GM04504 (cell line): Measurements from ENCODE around the gene EPM2AIP1.
"Not testable (repeated sequence)": the region's sequence is repeated elsewhere in the genome, so short reads cannot be mapped to it uniquely, and the experiment has no call there.

Experiments used
- DNase-seq: peaks from one replicate; pipeline ENCODE4 v3.0.0-alpha.2; 2012; ENCODE audit warnings: low read depth

Gene EPM2AIP1

DNA sequence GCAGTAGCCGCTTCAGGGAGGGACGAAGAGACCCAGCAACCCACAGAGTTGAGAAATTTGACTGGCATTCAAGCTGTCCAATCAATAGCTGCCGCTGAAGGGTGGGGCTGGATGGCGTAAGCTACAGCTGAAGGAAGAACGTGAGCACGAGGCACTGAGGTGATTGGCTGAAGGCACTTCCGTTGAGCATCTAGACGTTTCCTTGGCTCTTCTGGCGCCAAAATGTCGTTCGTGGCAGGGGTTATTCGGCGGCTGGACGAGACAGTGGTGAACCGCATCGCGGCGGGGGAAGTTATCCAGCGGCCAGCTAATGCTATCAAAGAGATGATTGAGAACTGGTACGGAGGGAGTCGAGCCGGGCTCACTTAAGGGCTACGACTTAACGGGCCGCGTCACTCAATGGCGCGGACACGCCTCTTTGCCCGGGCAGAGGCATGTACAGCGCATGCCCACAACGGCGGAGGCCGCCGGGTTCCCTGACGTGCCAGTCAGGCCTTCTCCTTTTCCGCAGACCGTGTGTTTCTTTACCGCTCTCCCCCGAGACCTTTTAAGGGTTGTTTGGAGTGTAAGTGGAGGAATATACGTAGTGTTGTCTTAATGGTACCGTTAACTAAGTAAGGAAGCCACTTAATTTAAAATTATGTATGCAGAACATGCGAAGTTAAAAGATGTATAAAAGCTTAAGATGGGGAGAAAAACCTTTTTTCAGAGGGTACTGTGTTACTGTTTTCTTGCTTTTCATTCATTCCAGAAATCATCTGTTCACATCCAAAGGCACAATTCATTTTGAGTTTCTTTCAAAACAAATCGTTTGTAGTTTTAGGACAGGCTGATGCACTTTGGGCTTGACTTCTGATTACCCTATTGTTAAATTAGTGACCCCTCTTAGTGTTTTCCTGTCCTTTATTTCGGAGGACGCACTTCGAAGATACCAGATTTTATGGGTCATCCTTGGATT lies 674 bp upstream of the EPM2AIP1 start, which contains the start of gene MLH1:
TSS of gene MLH1 (plus strand) at position 193 of the 958 bp plus-strand sequence. CDS start at position 223, 30 bp downstream.
- DNase-seq, result peak; percentile 100

GRCh38 chr3:36991923-36992805 lies 767 bp downstream of the EPM2AIP1 start:
- peak; percentile 24 for DNase-seq

- DNase-seq, result no peak
Observed at GRCh38 chr3:36991147-36991546, 1.8 kb downstream of the EPM2AIP1 start.

DNA sequence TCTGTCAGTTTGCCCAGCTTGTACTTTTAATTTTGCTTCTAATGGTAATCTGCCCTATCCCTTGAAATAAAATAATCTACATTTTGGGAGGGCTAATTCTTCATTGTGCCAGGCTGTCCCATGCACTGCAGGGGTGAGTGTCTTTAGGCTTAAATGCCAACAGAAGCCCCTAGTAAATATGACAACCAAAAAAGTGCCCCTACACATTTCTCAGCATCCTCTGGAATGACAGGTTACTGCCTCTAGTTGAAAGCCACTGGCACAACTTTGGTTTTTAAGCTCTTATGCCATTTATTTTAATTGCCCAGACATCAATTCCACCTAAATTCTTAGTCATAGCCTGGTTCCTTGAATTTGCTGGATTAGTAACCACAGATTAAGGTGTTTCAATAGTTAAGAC lies 3.4 kb downstream of the EPM2AIP1 start:
- no peak for DNase-seq

DNA sequence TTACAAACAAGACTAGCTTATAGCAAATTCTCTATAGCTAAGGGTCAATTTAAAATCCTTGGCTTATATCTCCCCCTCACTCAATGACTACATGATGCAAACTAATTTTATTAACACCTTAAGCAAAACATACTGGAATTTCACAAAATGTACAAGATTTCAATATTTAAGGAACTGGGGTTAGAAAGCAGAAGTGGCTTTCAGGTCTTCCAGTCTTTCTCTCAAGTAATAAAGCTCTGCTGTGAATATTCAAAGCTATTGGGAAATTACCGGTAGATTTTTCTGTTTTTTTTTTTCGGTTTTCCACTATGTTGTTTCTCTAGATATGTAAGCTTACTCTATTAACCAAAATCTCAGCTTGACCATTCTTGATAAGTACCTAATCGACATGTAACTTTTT lies 3.9 kb downstream of the EPM2AIP1 start:
- no peak for DNase-seq

DNA sequence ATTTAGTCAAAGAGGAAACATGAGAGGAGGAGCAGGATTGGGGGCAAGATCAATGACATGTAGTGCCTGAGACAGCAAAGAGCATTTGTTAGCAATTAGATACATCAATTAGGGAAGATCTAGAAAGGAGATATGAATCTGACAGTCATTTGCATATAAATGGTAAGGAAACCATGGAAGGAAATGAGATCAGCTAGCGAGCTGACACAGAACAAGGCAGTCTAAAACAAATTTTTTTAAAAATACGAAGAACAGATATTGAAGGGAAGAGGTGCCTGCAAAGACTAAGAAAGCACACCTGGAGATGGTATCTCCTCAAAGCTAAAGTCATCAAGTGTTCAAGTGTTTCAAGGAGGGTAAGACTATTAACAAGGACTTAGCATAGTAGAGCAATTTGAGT lies 4.6 kb downstream of the EPM2AIP1 start:
- no peak for DNase-seq

DNA sequence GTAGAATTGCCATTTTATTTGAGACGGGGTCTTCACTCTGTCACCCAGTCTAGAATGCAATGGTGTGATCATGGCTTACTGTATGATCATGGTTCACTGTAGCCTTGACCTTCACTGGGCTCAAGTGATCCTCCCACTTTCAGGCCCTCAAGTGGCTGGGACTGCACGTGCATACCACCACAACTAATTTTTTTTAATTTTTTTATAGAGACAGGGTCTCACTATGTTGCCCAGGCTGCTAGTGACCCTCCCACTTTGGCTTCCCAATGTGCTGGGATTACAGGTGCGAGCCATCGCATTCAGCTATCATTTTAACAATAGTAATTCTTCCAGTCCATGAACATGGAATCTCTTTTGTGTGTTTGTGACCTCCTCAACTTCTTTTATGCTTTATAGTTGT lies 11.9 kb downstream of the EPM2AIP1 start:
- DNase-seq, result no peak

DNA sequence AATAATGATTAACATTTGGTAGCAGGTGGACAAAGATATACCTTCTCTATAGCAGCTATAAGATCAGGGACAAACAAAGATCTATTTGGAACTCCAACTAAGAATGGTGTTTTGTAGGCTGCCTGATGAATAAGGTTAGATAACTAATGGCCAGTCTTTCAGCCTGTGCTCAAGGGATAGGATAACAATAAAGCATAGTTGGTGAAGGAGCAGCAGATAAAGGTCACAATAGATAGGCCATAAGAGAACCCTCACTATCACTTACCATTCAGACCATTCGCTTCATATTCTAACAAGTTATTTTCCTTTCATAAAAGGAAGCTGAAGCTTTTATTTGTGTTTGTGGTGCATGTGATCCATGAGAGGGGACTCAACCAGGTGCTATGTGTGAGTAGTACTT lies 19.8 kb downstream of the EPM2AIP1 start:
- no peak for DNase-seq

DNA sequence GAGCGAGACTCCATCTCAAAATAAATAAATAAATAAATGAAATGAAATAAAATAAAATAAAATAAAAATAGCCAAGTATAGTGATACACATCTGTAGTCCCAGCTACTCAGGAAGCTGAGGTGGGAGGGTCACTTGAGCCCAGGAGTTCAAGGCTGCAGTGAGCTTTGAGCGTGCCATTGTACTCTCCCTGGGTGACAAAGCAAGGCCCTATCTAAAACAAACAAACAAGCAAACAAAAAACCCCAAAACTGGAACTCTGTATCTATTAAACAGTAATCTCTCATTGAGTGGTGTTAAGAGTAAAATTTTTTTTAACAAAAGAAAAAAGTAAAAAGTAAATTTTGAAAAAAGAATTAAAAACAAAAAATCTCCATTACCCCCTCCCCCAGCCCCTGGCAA lies 20.8 kb downstream of the EPM2AIP1 start:
- no peak for DNase-seq

- no peak for DNase-seq
Observed at GRCh38 chr3:36969540-36970432, 23.1 kb downstream of the EPM2AIP1 start.

GRCh38 chr3:36969085-36969484 lies 23.8 kb downstream of the EPM2AIP1 start:
- no peak for DNase-seq

DNA sequence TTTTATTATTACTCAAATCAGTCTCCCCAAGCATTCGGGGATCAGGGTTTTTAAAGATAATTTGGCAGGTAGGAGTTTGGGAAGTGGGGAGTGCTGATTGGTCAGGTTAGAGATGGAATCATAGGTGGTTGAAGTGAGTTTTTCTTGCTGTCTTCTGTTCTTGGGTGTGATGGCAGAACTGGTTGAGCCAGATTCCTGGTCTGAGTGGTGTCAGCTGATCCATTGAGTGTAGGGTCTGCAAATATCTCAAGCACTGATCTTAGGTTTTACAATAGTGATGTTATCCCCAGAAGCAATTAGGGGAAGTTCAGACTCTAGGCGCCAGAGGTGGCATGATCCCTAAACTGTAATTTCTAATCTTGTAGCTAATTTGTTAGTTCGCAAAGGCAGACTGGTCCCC lies 27.5 kb downstream of the EPM2AIP1 start:
- no peak for DNase-seq

DNA sequence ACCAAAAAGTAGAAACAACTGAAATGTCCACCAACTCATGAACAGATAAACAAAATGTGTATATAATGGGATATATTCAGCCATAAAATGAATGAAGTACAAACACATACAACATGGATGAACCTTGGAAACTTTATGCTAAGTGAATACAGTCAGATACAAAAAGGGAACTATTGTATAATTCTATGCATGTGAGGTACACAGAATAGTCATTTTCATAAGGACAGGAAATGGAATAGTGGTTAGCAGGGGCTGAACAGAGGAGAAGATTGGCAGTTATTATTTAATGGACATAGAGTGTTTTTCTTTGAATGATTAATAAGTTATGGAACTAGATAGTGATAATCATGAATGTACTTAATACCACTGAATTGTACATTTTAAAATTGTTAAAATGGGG lies 28.1 kb downstream of the EPM2AIP1 start:
- no peak for DNase-seq

- DNase-seq, result no peak
Observed at GRCh38 chr3:36964331-36964730, 28.6 kb downstream of the EPM2AIP1 start.

GRCh38 chr3:36963008-36963407 lies 29.9 kb downstream of the EPM2AIP1 start:
- not testable (repeated sequence) for DNase-seq

GRCh38 chr3:36960502-36960901 lies 32.4 kb downstream of the EPM2AIP1 start:
- DNase-seq, result no peak

DNA sequence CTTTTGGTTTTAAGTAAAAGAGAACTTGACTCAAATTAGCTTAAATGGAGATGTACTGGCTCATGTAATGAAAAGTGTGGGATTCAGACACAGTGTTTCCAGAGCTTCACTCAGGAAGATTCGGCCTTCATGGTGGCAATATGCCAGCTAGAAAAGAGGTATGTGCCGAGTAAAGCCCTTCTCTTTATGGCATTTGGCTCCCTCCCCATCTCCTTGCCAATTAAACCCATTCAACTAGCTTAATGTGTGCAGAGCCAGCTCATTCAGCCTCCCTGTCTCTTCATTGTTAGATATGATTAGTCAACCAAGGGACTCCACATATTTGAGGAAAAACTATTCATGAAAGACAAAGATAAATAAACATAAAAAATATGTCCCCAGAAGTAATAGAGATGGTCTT lies 33.1 kb downstream of the EPM2AIP1 start:
- DNase-seq, result no peak

DNA sequence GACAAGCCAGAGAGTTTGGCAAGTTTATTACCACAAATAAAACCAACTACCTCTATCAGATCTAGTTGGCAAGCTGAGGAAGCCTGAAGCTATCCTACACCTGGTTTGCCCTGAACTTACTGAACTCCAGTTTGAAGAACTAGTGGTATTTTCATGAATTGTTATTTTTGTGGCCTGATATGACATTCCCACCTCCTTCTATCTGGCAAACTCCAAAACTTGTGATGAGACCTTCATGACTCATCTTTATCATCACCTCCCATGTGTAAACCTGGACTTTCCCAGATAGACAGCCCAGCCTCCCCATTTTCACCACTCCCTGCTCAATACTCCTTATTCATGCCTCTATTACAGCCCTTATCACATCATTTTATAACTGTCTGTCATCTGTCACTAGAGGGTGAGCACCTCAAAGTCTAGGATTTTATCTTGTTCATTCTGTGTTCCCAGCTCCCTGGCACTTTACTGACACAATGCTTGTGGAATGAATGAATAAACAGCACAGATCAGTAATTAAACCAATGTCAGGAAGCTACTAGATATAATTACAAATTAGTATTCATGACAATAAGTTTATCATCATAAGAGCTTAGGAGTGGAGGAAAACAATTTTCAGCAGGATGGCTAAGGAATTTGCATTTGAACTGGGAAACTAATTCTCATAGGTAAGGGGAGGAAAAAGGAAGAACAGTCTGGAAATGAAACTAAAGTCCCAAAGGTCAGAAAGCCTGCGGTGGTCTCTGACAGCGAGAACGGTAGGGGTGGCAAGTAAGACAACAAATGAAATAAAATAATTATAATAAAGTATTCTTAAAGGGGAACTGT lies 34.9 kb downstream of the EPM2AIP1 start:
- DNase-seq, result no peak

- no peak for DNase-seq
Observed at GRCh38 chr3:36957063-36957462, 35.9 kb downstream of the EPM2AIP1 start.

GRCh38 chr3:36956155-36956554 lies 36.8 kb downstream of the EPM2AIP1 start:
- no peak for DNase-seq
